H9 (cell line): ENCODE results near the gene STX3. TPM values are rescaled to one million over a fixed set of nuclear protein-coding genes. Genes with fewer than 3 reads are reported as not detected.
A peak's percentile ranks its signal among the peaks of the same experiment; 100 is the strongest.

Source experiments
- DNase-seq: peaks from one replicate; pipeline ENCODE4 v3.0.0-alpha.2; 2017
- H2AFZ ChIP-seq: one replicate; pipeline ENCODE4 v1.6.1; 2013; ENCODE audit warnings: mild to moderate bottlenecking, low read length, control low read depth, moderate library complexity
- H2AK5ac ChIP-seq: 2 replicates; pipeline ENCODE4 v1.6.1; 2013; ENCODE audit warnings: low read length, control low read depth, mixed read lengths; ENCODE audit not compliant: insufficient read length
- H2BK120ac ChIP-seq: one replicate; pipeline ENCODE4 v1.6.1; 2013; ENCODE audit warnings: low read depth, mild to moderate bottlenecking, low read length, control low read depth, inconsistent platforms; ENCODE audit not compliant: poor library complexity, severe bottlenecking
- H2BK12ac ChIP-seq: 2 replicates; pipeline ENCODE4 v1.6.1; 2013; ENCODE audit warnings: low read length, control low read depth, mixed read lengths, low read depth; ENCODE audit not compliant: insufficient read length
- H2BK15ac ChIP-seq: 2 replicates; pipeline ENCODE4 v1.6.1; 2013; ENCODE audit warnings: low read depth, low read length, control low read depth
- H2BK20ac ChIP-seq: one replicate; pipeline ENCODE4 v1.6.1; 2013; ENCODE audit warnings: low read depth, mild to moderate bottlenecking, low read length, control low read depth, inconsistent platforms; ENCODE audit not compliant: poor library complexity, severe bottlenecking
- H2BK5ac ChIP-seq: 2 replicates; pipeline ENCODE4 v1.6.1; 2013; ENCODE audit warnings: low read length, control low read depth, mixed read lengths; ENCODE audit not compliant: insufficient read length
- H3K14ac ChIP-seq: 2 replicates; pipeline ENCODE4 v1.6.1; 2013; ENCODE audit warnings: low read length, control low read depth; ENCODE audit not compliant: insufficient read depth
- H3K18ac ChIP-seq: 2 replicates; pipeline ENCODE4 v1.6.1; 2013; ENCODE audit warnings: low read depth, mild to moderate bottlenecking, mixed read lengths, low read length, control low read depth; ENCODE audit not compliant: insufficient read length
- H3K23ac ChIP-seq: 2 replicates; pipeline ENCODE4 v1.6.1; 2013; ENCODE audit warnings: low read length, control low read depth, mixed read lengths, low read depth; ENCODE audit not compliant: insufficient read length
- H3K23me2 ChIP-seq: 2 replicates; pipeline ENCODE4 v1.6.1; 2013; ENCODE audit warnings: low read depth, mild to moderate bottlenecking, mixed read lengths, low read length, control low read depth; ENCODE audit not compliant: insufficient read length, poor library complexity, severe bottlenecking
- H3K27ac ChIP-seq: 2 replicates; pipeline ENCODE4 v1.5.1; 2013; ENCODE audit warnings: low read length, control low read depth, mixed read lengths, low read depth; ENCODE audit not compliant: insufficient read length
- H3K27me3 ChIP-seq: 2 replicates; pipeline ENCODE4 v1.6.1; 2013; ENCODE audit warnings: low read length, control low read depth, inconsistent platforms; ENCODE audit not compliant: insufficient read depth
- H3K4ac ChIP-seq: 2 replicates; pipeline ENCODE4 v1.6.1; 2013; ENCODE audit warnings: low read depth, mild to moderate bottlenecking, control low read depth, inconsistent platforms, low read length, moderate library complexity
- H3K4me1 ChIP-seq: 2 replicates; pipeline ENCODE4 v1.6.1; 2013; ENCODE audit warnings: low read length, control low read depth, inconsistent platforms; ENCODE audit not compliant: insufficient read depth
- H3K4me2 ChIP-seq: 2 replicates; pipeline ENCODE4 v1.6.1; 2013; ENCODE audit warnings: low read length, control low read depth, mixed read lengths; ENCODE audit not compliant: insufficient read length, insufficient read depth
- H3K56ac ChIP-seq: 2 replicates; pipeline ENCODE4 v1.6.1; 2013; ENCODE audit warnings: low read depth, mild to moderate bottlenecking, mixed read lengths, low read length, control low read depth; ENCODE audit not compliant: insufficient read length
- H3K79me1 ChIP-seq: 2 replicates; pipeline ENCODE4 v1.6.1; 2013; ENCODE audit warnings: low read depth, mild to moderate bottlenecking, moderate library complexity, low read length, control low read depth, inconsistent platforms; ENCODE audit not compliant: insufficient read depth, poor library complexity, severe bottlenecking
- H3K79me2 ChIP-seq: 2 replicates; pipeline ENCODE4 v1.6.1; 2013; ENCODE audit warnings: low read length, control low read depth, inconsistent platforms; ENCODE audit not compliant: insufficient read depth
- H3K9ac ChIP-seq: 2 replicates; pipeline ENCODE4 v1.6.1; 2013; ENCODE audit warnings: low read length, control low read depth, mixed read lengths; ENCODE audit not compliant: insufficient read length; ENCODE audit errors: extremely low read depth
- H3K9me3 ChIP-seq: one replicate; pipeline ENCODE4 v1.6.1; 2013; ENCODE audit warnings: low read depth, low read length, inconsistent platforms; ENCODE audit not compliant: control insufficient read depth
- H3T11ph ChIP-seq: one replicate; pipeline ENCODE4 v1.6.1; 2013; ENCODE audit warnings: mild to moderate bottlenecking, low read length, control low read depth, inconsistent platforms
- H4K20me1 ChIP-seq: one replicate; pipeline ENCODE4 v1.6.1; 2013; ENCODE audit not compliant: control insufficient read depth, insufficient read length, insufficient read depth
- H4K5ac ChIP-seq: 2 replicates; pipeline ENCODE4 v1.6.1; 2013; ENCODE audit warnings: low read depth, mild to moderate bottlenecking, mixed read lengths, low read length, control low read depth; ENCODE audit not compliant: insufficient read length
- H4K8ac ChIP-seq: replicated peaks from 2 replicates; pipeline ENCODE4 v1.6.1; 2013; ENCODE audit warnings: low read length, control low read depth, mixed read lengths, low read depth; ENCODE audit not compliant: insufficient read length
- H4K91ac ChIP-seq: 2 replicates; pipeline ENCODE4 v1.6.1; 2013; ENCODE audit warnings: low read depth, mild to moderate bottlenecking, moderate library complexity, mixed read lengths, low read length, control low read depth; ENCODE audit not compliant: insufficient read length
- H3K27ac Mint-ChIP-seq, 3 experiments: 2 replicates in 2 of 3; 3 replicates in 1 of 3; pipeline ENCODE4 v1.8.0; 2020 to 2021; ENCODE audit warnings: mixed read lengths in 3 of 3, mild to moderate bottlenecking in 1 of 3, moderate library complexity in 1 of 3
- H3K27me3 Mint-ChIP-seq: 2 replicates; pipeline ENCODE4 v1.8.0; 2021; ENCODE audit warnings: low read depth, mild to moderate bottlenecking, moderate library complexity, mixed read lengths
- H3K36me3 Mint-ChIP-seq, 3 experiments: 2 replicates in 2 of 3; 3 replicates in 1 of 3; pipeline ENCODE4 v1.8.0; 2020 to 2021; ENCODE audit warnings: low read depth in 3 of 3, mixed read lengths in 3 of 3; ENCODE audit not compliant: insufficient read depth in 1 of 3
- H3K4me1 Mint-ChIP-seq, 2 experiments: 2 replicates each; pipeline ENCODE4 v1.8.0; 2020; ENCODE audit warnings: mixed read lengths in 2 of 2
- H3K4me3 Mint-ChIP-seq, 2 experiments: 2 replicates in 1 of 2; 3 replicates in 1 of 2; pipeline ENCODE4 v1.8.0; 2020 to 2021; ENCODE audit warnings: mild to moderate bottlenecking in 2 of 2, mixed read lengths in 2 of 2, moderate library complexity in 1 of 2
- H3K9me3 Mint-ChIP-seq, 2 experiments: 2 replicates in 1 of 2; 3 replicates in 1 of 2; pipeline ENCODE4 v1.8.0; 2020; ENCODE audit warnings: mild to moderate bottlenecking in 2 of 2, mixed read lengths in 2 of 2, moderate library complexity in 1 of 2
- CTCF ChIP-seq: fragments of 200-600 bp; sonication (generic); conservative IDR thresholded peaks from 3 replicates; pipeline ENCODE4 v1.8.0; 2021; ENCODE audit warnings: antibody characterized with exemption, mild to moderate bottlenecking
- WGBS: extraction: QIAGEN DNeasy Blood & Tissue Kit; methylation state at CpG from one replicate; pipeline ENCODE4 v1.1.7; 2013; ENCODE audit warnings: missing lambda C conversion rate, low lambda C conversion rate, mixed read lengths; ENCODE audit not compliant: insufficient read length; ENCODE audit errors: extremely low coverage; 5-methylcytosine and 5-hydroxymethylcytosine counted together
- total RNA-seq: library from RNA; stranded (reverse); gene quantifications from 2 replicates; pipeline ENCODE4 v1.2.1, GENCODE V29; 2021

The STX3 gene
- total RNA-seq, 1 experiment from 2014 or later, result 41.0 TPM

DNA sequence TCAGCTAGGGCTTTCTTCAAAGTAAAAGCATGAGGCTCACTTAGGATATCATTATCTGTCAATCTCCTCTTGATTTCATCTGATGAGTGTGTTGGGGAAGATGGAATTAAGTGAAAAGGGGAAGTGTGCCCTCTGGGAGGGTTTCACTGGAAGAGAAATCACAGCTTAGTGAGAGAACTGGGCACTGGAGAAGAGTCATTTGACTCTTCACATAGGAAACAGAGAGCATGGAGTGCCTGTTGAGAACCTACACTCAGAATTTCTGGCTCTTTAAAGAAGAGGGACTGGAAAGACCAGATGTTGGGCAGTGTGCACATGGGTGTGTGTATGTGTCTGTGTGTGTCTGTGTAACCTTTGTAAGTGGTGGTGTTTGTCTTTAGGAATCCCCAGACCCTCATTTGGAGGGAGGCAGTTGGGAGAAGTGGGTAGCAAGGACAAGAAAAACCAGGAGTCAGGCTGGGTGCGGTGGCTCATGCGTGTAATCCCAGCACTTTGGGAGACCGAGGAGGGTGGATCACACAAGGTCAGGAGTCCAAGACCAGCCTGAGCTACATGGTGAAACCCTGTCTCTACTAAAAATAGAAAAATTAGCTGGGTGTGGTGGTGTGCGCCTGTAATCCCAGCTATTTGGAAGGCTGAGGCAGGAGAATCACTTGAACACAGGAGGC, 10.0 kb downstream of the STX3 start:
- no peaks in the 10 kb centered on the region for H4K20me1 ChIP-seq
- H2BK120ac ChIP-seq, result no peak overlapping the region
- H3K9ac ChIP-seq, result no peak overlapping the region
- H3K14ac ChIP-seq, result no peak overlapping the region
- H3K4me1 Mint-ChIP-seq, result peaks cover 3 to 8% of the 10 kb centered on the region in 2 experiments; a peak in 2 of 4 replicates
- H3K27ac ChIP-seq, result no peak overlapping the region
- no peaks in the 10 kb centered on the region for H3K27me3 ChIP-seq
- no peak overlapping the region for H3T11ph ChIP-seq
- no peak overlapping the region for H2BK12ac ChIP-seq
- peaks cover 27% of the 10 kb centered on the region; the same call in 1 of the 2 replicates for H3K79me2 ChIP-seq
- H3K23ac ChIP-seq, result no peak overlapping the region
- no peaks in the 10 kb centered on the region; the same call in 1 of the 2 replicates for H3K4me1 ChIP-seq
- H4K8ac ChIP-seq, result no peak overlapping the region
- no peak overlapping the region for H2AFZ ChIP-seq
- no peak for TF ChIP-seq CTCF
- H3K4ac ChIP-seq, result no peak overlapping the region
- no peak overlapping the region for H3K4me3 Mint-ChIP-seq
- H3K27me3 Mint-ChIP-seq, result no peaks in the 10 kb centered on the region
- H4K5ac ChIP-seq, result no peak overlapping the region
- H2BK20ac ChIP-seq, result no peak overlapping the region
- H3K79me1 ChIP-seq, result peaks cover 14% of the 10 kb centered on the region
- H3K23me2 ChIP-seq, result no peaks in the 10 kb centered on the region
- DNase-seq, result no peak
- no peaks in the 10 kb centered on the region for H3K9me3 ChIP-seq
- no peak overlapping the region for H2AK5ac ChIP-seq
- H2BK5ac ChIP-seq, result no peak overlapping the region
- WGBS, result no CpG with 5 or more reads among the region's 4 CpGs
- no peaks in the 10 kb centered on the region for H3K9me3 Mint-ChIP-seq
- H3K56ac ChIP-seq, result no peak overlapping the region
- H2BK15ac ChIP-seq, result no peak overlapping the region
- H4K91ac ChIP-seq, result no peak overlapping the region
- H3K18ac ChIP-seq, result no peak overlapping the region
- peaks cover 0 to 3% (median 0%) of the 10 kb centered on the region in 3 experiments; a peak in 3 of 7 replicates for H3K36me3 Mint-ChIP-seq
- no peak overlapping the region for H3K4me2 ChIP-seq
- H3K27ac Mint-ChIP-seq, result peak overlapping the region; percentile 31 to 84 (median 81); a peak in 3 of 7 replicates
